HFF-Myc (cell line): Measurements from ENCODE around the gene KNSTRN.

Experiments used
- DNase-seq: peaks from one replicate; pipeline ENCODE4 v3.0.0-alpha.2; 2011; ENCODE audit warnings: low read depth; ENCODE audit errors: extremely low read depth
- H3K4me3 ChIP-seq: replicated peaks from 2 replicates; pipeline ENCODE4 v1.5.1; 2011; ENCODE audit warnings: low read depth, mild to moderate bottlenecking, control low read depth, low read length
- TF ChIP-seq, protein P1 (sequence below): IDR thresholded peaks from 2 replicates; pipeline ENCODE4 v1.5.1; 2012; ENCODE audit warnings: mild to moderate bottlenecking, low read depth, low read length, control low read depth; ENCODE audit errors: missing control alignments

The KNSTRN gene

DNA sequence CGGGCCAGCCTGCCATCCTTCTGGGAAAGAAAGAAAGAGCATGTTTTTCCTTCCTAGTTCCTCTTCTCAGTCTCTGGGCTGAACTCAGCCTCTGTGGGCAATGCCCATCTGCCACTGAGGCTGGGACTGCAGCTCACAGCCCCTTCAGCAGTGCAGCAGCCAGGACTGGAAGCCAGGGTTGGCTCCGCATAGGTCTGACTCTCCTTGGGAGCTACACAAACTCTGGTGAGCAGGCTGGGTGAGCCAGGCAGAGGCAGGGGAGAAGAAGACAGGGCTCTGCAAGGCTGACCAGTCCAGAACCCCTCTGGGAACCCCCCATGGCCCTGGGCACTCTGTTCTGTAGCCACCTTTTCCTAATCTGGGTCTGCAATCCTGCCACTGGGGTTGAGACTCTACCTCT lies 20.9 kb upstream of the KNSTRN start:
- TF ChIP-seq, protein P1, sequence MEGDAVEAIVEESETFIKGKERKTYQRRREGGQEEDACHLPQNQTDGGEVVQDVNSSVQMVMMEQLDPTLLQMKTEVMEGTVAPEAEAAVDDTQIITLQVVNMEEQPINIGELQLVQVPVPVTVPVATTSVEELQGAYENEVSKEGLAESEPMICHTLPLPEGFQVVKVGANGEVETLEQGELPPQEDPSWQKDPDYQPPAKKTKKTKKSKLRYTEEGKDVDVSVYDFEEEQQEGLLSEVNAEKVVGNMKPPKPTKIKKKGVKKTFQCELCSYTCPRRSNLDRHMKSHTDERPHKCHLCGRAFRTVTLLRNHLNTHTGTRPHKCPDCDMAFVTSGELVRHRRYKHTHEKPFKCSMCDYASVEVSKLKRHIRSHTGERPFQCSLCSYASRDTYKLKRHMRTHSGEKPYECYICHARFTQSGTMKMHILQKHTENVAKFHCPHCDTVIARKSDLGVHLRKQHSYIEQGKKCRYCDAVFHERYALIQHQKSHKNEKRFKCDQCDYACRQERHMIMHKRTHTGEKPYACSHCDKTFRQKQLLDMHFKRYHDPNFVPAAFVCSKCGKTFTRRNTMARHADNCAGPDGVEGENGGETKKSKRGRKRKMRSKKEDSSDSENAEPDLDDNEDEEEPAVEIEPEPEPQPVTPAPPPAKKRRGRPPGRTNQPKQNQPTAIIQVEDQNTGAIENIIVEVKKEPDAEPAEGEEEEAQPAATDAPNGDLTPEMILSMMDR = no peak
- DNase-seq = no peak
- H3K4me3 ChIP-seq = no peak overlapping the region

DNA sequence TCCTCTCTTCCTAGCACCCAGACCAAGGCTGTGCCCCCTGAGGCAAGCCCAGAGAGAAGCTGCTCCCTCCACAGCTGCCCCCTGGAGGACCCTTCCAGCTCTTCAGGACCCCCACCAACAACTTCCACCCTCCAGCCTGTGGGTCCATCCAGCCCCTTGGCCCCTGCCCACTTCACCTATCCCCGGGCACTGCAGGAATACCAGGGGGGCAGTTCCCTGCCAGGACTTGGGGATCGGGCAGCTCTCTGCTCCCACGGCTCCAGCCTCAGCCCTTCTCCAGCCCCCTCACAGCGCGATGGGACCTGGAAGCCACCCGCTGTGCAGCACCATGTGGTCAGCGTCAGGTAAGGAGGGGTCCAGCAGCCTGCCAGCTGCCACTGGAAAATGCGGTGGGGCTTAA lies 18.9 kb upstream of the KNSTRN start:
- TF ChIP-seq, protein P1 = no peak
- no peak for DNase-seq
- H3K4me3 ChIP-seq = no peak overlapping the region

DNA sequence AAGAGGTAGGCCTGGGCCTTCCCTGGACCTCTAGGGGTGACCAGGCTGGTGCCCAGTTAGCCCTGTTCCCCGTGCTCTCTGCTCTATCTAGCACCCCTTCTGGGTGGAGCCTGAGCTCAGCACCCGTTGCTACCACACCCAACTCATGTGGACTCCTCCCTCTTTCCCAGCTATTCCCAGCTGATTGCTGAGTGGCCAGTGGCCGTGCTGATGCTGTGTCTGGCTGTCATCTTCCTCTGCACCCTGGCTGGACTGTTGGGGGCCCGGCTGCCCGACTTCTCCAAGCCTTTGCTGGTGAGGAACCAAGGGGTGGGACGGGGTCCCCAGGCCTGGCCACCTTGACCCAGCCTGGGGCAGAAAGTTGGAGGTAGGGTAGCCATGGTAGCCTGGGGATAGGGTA lies 18.3 kb upstream of the KNSTRN start:
- TF ChIP-seq, protein P1 = no peak
- no peak for DNase-seq
- no peak overlapping the region for H3K4me3 ChIP-seq

DNA sequence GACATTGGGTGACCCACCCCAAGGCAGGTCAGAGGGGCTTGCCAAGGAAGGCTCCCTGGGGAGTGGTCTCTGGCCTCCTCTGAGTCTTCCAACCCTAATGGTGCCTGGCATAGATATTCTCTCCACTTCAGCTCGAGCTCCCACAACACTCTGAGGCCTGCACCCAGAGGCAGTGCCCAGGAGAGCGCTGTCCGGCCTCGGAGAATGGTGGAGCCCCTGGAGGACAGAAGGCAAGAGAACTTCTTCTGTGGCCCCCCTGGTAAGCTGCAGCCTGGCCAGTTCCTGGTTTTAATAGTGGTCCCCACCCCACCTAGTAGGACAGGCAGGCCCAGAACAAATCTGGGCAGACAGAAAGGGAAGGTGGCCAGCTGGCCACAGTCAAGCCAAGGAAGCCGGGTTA lies 17.5 kb upstream of the KNSTRN start:
- TF ChIP-seq, protein P1 = no peak
- H3K4me3 ChIP-seq = no peak overlapping the region
- DNase-seq = no peak

DNA sequence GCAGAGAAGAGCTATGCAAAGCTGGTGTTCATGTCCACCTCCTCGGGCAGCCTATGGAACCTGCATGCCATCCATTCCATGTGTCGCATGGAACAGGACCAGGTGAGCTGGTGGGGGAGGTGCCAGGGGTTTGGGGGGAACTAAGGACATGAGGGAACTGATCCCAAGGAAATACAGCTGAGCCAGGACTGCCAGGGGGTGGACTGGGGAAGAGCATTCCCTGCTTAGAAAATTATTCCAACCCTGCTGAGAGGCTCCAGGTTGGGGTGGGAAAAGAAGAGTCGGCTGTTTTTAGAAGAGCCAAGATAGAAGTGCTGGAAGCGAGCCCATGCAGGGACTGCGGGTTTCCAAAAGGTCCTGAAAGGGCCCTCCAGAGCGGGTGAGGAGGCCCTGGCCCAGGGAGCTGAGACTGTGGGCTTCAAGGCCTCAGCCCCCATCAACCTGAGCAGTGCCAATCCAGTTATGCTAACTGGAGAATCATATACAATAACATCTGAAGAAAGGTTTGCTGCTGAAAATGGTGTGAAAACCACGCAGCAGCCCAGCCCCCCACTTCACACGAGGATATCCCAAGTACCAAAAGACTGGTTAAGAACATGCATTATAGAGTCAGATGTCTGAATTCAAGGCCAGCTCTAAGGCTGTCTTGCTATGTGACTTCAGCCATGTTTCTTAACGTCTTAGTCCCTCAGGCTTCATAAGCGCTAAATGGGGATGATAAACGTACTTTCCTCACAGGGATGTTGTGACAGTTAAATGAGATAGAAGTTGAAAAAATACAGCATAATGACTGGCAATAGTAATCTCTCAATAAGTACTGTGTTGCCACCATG lies 16.7 kb upstream of the KNSTRN start:
- no peak overlapping the region for H3K4me3 ChIP-seq
- DNase-seq = no peak
- TF ChIP-seq, protein P1 = no peak

DNA sequence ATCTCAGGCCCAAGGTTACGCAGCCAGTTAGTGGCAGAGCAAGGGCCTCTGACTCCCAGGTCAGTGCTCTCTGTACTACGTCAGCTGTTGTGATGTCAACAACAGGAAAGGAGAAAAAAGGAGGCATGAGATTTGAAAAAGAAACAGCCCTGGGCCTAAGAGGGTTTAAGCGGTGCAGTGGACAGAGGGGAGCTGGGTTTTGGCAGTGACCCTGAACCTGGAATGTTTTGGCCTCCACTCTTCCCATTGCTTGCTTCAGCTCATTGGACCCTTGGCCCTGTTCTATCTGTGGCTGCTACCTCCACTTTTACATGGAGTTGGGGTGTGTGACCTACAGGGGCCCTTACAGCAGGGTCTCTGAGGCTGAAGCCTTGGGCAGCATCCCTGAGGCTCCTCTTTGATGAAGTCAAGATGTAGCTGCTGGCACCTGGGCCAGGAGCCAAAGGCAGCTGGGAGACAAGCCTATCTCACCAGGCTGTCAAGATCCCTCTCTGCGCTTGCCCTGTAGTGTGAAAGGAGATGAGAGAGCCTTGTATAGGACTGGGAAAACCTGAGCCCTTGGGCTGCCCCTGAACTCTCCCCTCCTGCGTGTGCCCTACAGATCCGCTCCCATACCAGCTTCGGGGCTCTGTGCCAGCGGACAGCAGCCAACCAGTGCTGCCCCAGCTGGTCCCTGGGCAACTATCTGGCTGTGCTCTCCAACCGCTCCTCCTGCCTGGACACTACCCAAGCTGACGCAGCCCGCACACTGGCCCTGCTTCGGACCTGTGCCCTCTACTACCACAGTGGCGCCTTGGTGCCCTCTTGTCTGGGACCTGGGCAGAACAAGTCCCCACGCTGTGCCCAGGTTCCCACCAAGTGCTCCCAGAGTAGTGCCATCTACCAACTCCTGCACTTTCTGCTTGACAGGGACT lies 15.8 kb upstream of the KNSTRN start:
- no peak for DNase-seq
- TF ChIP-seq, protein P1 = no peak
- H3K4me3 ChIP-seq = no peak overlapping the region
